GM21528 (cell line): ENCODE results near the gene PSMA2.
A peak's percentile ranks its signal among the peaks of the same experiment; 100 is the strongest.
"Not testable (repeated sequence)": the region's sequence is repeated elsewhere in the genome, so short reads cannot be mapped to it uniquely, and the experiment has no call there.

Experiments used
- ATAC-seq: cut with Tn5 transposase; IDR thresholded peaks from one replicate; pipeline ENCODE4 v1.9.1; 2021; ENCODE audit warnings: mild to moderate bottlenecking, moderate library complexity; ENCODE audit not compliant: unreplicated experiment, low FRiP score

PSMA2 gene

DNA sequence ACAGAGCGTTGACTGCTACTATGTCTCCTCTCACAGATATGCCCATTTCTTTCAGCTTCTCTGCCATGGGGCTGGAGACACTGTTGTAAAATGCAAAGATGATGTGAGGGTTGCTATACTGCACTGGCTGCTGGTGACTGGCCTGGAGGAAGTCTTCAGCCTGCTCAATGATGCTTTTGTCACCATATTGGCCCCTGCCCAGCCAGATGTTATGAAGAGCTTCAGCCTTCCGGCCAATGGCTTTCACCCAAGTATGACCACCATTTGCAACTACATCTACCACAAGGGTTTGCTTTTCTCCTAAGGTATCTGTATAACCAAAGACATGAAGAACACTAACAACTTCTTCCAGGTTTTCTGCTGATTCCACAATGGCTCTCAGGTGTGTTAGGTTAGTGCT, 21.7 kb downstream of the PSMA2 start:
- ATAC-seq: no peak

DNA sequence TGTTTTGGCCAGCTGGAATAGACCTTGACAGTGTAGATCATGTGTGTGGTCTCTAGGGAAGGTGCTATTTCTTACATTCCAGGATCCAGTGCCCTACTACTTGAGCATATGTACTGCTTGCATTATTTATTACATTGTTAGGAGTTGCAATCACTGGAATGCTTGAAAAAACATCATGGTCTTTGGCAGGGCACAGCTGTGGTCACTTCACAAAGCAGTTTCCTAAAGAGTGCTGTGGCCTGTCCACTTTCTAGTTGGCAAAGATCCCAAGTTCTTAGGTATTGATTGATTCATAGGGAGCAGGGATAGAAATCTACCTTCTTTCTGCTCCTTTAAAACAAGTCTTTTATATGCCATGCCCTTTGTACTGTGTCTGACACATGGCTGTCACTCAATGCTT, 24.7 kb downstream of the PSMA2 start:
- ATAC-seq: no peak

GRCh38 chr7:42906181-42906580, 25.8 kb downstream of the PSMA2 start:
- ATAC-seq: no peak

GRCh38 chr7:42902331-42902730, 29.6 kb downstream of the PSMA2 start:
- no peak for ATAC-seq

GRCh38 chr7:42900842-42901241, 31.1 kb downstream of the PSMA2 start:
- no peak for ATAC-seq

DNA sequence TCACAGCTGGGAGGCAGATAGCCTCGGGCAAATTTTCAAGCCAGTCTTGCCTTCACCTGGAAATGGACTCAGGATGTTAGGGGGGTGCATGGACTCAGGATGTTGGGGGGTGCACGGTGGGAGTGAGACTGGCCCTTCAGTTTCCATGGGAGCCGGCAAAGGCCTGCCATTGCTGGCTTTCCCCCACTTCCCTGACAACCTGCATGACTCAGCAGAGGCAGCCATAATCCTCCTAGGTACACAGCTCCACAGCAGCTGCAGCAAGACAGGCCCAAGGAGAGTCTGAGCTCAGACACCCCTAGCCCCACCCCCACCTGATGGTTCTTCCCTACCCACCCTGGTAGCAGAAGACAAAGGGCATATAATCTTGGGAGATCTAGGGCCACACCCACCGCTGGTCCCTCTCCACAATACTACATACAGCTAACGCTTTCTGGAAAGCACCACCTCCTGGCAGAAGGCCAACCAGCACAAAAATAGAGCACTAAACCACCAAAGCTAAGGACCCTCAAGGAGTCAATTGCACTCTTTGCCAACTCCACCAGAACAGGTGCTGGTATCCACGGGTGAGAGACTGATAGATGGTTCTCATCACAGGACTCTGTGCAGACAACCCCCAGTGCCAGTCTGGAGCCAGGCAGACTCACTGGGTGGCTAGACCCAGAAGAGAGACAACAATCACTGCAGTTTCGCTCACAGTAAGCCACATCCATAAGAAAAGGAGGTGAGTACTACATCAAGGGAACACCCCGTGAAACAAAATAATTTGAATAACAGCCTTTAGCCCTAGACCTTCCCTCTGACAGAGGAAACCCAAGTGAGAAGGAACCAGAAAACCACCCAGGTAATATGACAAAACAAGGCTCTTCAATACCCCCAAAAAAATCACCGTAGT, 38.4 kb downstream of the PSMA2 start:
- no peak for ATAC-seq

GRCh38 chr7:42886893-42887505, 45.0 kb downstream of the PSMA2 start:
- no peak for ATAC-seq

DNA sequence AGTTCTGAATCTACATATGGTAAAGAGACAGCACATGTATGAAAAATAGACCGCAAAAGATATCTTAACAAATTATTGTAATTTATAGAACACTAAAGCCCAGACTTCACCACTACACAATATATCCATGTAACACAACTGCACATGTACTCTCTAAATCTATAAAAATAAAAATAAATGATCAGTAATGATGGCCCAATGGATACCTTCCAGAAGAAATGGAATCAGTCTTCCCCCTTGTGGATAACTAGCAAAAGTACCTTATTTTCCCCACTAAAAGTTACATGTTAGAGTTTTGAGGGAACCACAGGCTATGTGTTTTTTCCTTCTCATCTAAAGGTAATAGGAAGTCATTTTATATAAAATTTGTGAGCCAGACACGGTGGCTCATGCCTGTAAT, 45.8 kb downstream of the PSMA2 start:
- no peak for ATAC-seq

GRCh38 chr7:42885183-42885582, 46.8 kb downstream of the PSMA2 start:
- ATAC-seq: not testable (repeated sequence)

- ATAC-seq: no peak
These were observed 48.0 kb downstream of the PSMA2 start for GRCh38 chr7:42883950-42884349.

- ATAC-seq: no peak
These were observed 51.6 kb downstream of the PSMA2 start for GRCh38 chr7:42880392-42880791.

DNA sequence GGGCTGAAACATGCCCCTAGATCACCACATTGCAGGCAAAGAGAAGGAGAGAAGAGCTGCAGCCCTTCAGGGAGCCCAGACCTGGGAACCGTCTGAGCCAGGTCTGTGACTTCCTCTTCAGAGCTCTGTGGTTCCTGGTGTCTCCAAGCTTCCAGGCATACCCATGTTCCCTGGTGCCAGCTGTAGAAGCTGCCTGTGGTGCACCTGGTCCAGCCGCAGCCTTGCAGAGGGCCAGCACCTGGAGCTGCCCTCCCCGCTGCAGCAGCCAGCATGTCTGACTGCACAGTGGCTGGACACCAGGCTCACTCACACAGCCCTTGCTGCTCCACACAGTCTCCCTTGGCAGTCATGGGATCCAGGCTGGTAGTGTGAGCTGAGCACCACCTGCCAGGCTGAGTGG, 53.7 kb downstream of the PSMA2 start:
- no peak for ATAC-seq

GRCh38 chr7:42877862-42878261, 54.1 kb downstream of the PSMA2 start:
- no peak for ATAC-seq

GRCh38 chr7:42876182-42877068, 55.5 kb downstream of the PSMA2 start:
- peak; percentile 85 for ATAC-seq

- ATAC-seq: peak; percentile 99
These were observed 62.6 kb downstream of the PSMA2 start for GRCh38 chr7:42869131-42870020.

DNA sequence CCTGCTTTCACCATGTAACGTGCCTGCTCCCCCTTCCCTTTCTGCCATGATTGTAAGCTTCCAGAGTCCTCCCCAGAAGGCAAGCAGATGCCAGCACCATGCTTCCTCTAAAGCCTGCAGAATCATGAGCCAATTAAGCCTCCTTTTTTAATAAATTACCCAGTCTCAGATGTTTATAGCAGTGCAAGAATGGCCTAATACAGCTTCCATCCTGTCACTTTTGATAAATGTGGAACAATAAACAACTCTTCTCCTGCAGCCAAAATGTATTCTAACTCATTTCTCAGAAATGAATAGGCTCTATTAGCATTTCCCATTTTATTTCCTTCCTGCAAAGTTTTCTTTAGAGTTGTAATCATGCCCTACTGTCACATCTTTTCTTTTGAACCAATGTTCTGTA, 63.5 kb downstream of the PSMA2 start:
- no peak for ATAC-seq
